Suprapubic skin (tissue), 4 donors: Measurements from ENCODE around the gene PLCXD3.

Experiments
- POLR2A ChIP-seq, 2 donors: fragments of 450-650 bp; IDR thresholded peaks; one replicate each; pipeline ENCODE4 v1.6.1; 2017; ENCODE audit warnings: antibody characterized with exemption in 2 of 2, mild to moderate bottlenecking in 2 of 2, moderate library complexity in 2 of 2
- POLR2AphosphoS5 ChIP-seq, 3 donors: sonication (generic); formaldehyde crosslinking; IDR thresholded peaks; one replicate each; pipeline ENCODE4 v1.6.1; 2017; ENCODE audit warnings: antibody characterized with exemption in 3 of 3
- TF ChIP-seq, protein P1 (sequence below), 2 donors: fragments of 200-600 bp in 1 of 2; fragments of 450-650 bp in 1 of 2; sonication (generic) in 1 of 2; IDR thresholded peaks; one replicate each; pipeline ENCODE4 v1.5.1; 2016 to 2019; ENCODE audit warnings: antibody characterized with exemption in 2 of 2, mild to moderate bottlenecking in 1 of 2, moderate library complexity in 1 of 2

DNA sequence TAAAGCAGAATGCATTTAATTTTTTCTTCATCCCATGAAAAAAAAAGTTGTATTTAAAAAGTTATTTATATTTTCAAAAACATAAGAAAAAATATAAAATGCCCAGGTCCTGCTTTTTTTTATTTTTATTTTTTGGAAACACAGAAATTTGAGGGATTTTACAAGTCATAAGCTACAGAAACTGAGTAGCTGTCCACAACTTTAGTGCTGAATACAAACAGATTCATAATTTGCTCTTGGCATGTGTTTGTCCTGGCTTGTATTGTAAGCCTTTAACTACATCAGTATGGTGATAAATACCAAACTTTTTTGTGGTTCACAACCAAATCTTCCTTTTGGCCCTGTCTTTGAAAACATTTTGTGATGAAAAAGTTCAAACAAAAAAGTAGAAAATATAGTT lies 7.5 kb upstream of the PLCXD3 start:
- TF ChIP-seq POLR2AphosphoS5 (IDR thresholded peaks at IDR 0.05), result no peak
- TF ChIP-seq, protein P1, sequence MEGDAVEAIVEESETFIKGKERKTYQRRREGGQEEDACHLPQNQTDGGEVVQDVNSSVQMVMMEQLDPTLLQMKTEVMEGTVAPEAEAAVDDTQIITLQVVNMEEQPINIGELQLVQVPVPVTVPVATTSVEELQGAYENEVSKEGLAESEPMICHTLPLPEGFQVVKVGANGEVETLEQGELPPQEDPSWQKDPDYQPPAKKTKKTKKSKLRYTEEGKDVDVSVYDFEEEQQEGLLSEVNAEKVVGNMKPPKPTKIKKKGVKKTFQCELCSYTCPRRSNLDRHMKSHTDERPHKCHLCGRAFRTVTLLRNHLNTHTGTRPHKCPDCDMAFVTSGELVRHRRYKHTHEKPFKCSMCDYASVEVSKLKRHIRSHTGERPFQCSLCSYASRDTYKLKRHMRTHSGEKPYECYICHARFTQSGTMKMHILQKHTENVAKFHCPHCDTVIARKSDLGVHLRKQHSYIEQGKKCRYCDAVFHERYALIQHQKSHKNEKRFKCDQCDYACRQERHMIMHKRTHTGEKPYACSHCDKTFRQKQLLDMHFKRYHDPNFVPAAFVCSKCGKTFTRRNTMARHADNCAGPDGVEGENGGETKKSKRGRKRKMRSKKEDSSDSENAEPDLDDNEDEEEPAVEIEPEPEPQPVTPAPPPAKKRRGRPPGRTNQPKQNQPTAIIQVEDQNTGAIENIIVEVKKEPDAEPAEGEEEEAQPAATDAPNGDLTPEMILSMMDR (IDR thresholded peaks at IDR 0.05), result no peak
- TF ChIP-seq POLR2A (IDR thresholded peaks at IDR 0.05), result no peak
